Ecto neural progenitor cell (in vitro differentiated cells): Measurements from ENCODE around the gene SDK1.
"Not testable (repeated sequence)": the region's sequence is repeated elsewhere in the genome, so short reads cannot be mapped to it uniquely, and the experiment has no call there.

ENCODE experiments used
- DNase-seq: peaks from one replicate; pipeline ENCODE4 v3.0.0-alpha.2; 2018; ENCODE audit warnings: low spot score

Gene SDK1

GRCh38 chr7:4226524-4226882, 925.5 kb downstream of the SDK1 start:
- DNase-seq: no peak

- DNase-seq: no peak
Measured at GRCh38 chr7:4227105-4228010, 926.3 kb downstream of the SDK1 start.

GRCh38 chr7:4230352-4230751, 929.3 kb downstream of the SDK1 start:
- DNase-seq: no peak

GRCh38 chr7:4233146-4233545, 932.1 kb downstream of the SDK1 start:
- no peak for DNase-seq

GRCh38 chr7:4233621-4234497, 932.8 kb downstream of the SDK1 start:
- no peak for DNase-seq

- no peak for DNase-seq
Measured at GRCh38 chr7:4234498-4234855, 933.4 kb downstream of the SDK1 start.

GRCh38 chr7:4234886-4235285, 933.8 kb downstream of the SDK1 start:
- no peak for DNase-seq

GRCh38 chr7:4235596-4235995, 934.5 kb downstream of the SDK1 start:
- no peak for DNase-seq

- DNase-seq: no peak
Measured at GRCh38 chr7:4236389-4236788, 935.3 kb downstream of the SDK1 start.

- not testable (repeated sequence) for DNase-seq
Measured at GRCh38 chr7:4236873-4237272, 935.8 kb downstream of the SDK1 start.

GRCh38 chr7:4237296-4238235, 936.5 kb downstream of the SDK1 start:
- DNase-seq: no peak

GRCh38 chr7:4238861-4239260, 937.8 kb downstream of the SDK1 start:
- no peak for DNase-seq

- no peak for DNase-seq
Measured at GRCh38 chr7:4240042-4240441, 939.0 kb downstream of the SDK1 start.

- no peak for DNase-seq
Measured at GRCh38 chr7:4240520-4241303, 939.7 kb downstream of the SDK1 start.

- no peak for DNase-seq
Measured at GRCh38 chr7:4241304-4241612, 940.2 kb downstream of the SDK1 start.

- no peak for DNase-seq
Measured at GRCh38 chr7:4241791-4242190, 940.7 kb downstream of the SDK1 start.

- DNase-seq: no peak
Measured at GRCh38 chr7:4242706-4243105, 941.7 kb downstream of the SDK1 start.

- no peak for DNase-seq
Measured at GRCh38 chr7:4244041-4244440, 943.0 kb downstream of the SDK1 start.

- DNase-seq: no peak
Measured at GRCh38 chr7:4244635-4245034, 943.6 kb downstream of the SDK1 start.

- DNase-seq: no peak
Measured at GRCh38 chr7:4245135-4245865, 944.2 kb downstream of the SDK1 start.
